Measurements from ENCODE around the gene DCT.

DCT gene

DNA sequence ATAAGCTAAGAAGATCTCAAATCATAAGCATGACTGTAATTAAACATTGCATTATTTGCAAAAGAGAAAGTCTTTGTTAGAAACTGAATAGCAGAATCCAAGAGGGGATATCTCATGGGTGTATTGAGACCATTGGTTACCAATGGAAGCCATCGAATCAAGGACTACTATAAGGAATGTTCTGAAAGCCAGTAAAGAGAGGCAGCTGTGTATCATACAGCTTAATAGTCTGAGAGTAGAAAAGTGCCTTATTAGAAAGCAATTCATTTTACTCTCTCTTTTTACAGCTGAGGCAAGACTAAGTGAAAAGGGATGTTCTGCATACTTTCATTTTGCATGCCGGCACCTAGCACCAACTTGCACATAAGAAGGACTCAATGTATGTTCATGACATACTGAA, 7.6 kb upstream of the DCT start:
- no peak overlapping the region for H3K4me3 ChIP-seq (ENCODE audit: control insufficient read depth, low read depth, low read length)
- no peak for DNase-seq (ENCODE audit: low read depth)
- TF ChIP-seq, protein P1, sequence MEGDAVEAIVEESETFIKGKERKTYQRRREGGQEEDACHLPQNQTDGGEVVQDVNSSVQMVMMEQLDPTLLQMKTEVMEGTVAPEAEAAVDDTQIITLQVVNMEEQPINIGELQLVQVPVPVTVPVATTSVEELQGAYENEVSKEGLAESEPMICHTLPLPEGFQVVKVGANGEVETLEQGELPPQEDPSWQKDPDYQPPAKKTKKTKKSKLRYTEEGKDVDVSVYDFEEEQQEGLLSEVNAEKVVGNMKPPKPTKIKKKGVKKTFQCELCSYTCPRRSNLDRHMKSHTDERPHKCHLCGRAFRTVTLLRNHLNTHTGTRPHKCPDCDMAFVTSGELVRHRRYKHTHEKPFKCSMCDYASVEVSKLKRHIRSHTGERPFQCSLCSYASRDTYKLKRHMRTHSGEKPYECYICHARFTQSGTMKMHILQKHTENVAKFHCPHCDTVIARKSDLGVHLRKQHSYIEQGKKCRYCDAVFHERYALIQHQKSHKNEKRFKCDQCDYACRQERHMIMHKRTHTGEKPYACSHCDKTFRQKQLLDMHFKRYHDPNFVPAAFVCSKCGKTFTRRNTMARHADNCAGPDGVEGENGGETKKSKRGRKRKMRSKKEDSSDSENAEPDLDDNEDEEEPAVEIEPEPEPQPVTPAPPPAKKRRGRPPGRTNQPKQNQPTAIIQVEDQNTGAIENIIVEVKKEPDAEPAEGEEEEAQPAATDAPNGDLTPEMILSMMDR (IDR thresholded peaks at IDR 0.05; ENCODE audit: control insufficient read depth, insufficient read depth, low read depth, low read length, missing control alignments): no peak

DNA sequence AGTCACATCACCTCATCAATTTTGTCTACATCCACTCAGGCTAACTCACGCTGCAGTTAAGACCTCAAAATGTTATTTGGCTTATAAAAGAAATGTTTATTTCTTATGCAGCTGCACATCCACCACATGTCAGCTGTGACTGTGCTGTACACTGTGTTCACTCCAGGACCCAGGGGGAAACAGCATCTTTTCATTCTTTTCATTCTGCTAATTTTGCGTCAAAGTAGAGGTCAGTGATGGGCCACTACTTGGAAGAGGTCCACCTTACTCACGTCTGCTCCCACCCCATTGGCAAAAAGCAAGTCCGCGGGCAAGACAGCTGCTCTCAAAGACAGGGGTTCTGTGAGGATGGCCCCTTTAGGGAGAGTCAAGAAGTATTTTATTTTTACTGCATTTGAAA, 4.5 kb upstream of the DCT start:
- TF ChIP-seq, protein P1 (IDR thresholded peaks at IDR 0.05; ENCODE audit: control insufficient read depth, insufficient read depth, low read depth, low read length, missing control alignments): no peak
- no peak overlapping the region for H3K4me3 ChIP-seq (ENCODE audit: control insufficient read depth, low read depth, low read length)

DNA sequence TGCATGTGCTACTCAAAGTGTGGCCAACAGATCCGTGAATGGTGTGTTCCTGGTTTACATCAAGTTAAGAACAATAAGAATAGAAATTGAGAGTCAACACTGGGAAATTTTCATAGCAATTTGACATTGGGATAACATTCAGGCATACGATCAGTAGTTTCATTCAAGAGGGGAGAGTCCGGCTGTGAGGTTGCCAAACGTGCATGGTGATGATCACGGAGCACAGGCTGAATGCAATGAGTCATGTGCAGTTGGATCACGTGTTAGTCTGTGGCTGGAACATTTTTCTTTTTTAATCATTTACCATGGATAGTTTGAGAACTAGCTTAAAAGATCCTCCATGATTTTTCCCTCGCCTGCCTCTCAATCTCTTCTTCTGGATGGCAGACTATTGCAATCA, 2.5 kb upstream of the DCT start:
- peak; percentile 31 for DNase-seq (ENCODE audit: low read depth)
- H3K4me3 ChIP-seq (ENCODE audit: control insufficient read depth, low read depth, low read length): no peak overlapping the region
- TF ChIP-seq, protein P1 (IDR thresholded peaks at IDR 0.05; ENCODE audit: control insufficient read depth, insufficient read depth, low read depth, low read length, missing control alignments): no peak

More for the DNA sequence above, 4.5 kb upstream of the DCT start:
- no peak for DNase-seq (ENCODE audit: low read depth)

DNA sequence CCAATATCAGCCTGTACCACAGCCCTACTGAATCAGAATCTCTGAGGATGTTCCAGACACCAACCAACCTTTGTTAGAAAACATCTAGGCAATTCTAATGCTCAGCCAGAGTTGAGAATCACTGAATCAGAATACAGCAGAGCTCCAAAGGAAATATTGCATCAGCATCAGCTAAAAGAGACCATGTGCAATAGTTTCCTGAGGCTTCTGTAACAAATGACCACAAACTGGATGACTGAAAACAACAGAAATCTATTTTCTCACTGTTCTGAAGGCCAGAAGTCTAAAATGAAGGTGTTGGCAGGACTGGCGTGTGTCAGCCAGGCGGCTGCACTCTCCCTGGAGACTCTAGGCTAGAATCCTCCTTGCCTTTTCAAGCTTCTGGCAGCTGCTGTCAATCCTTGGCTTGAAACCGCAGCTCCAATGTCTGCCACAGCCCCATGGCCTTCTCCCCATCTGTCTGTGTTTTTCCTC, 1.2 kb upstream of the DCT start:
- peak; percentile 35 for DNase-seq (ENCODE audit: low read depth)
- H3K4me3 ChIP-seq (ENCODE audit: control insufficient read depth, low read depth, low read length): no peak overlapping the region
- TF ChIP-seq, protein P1 (IDR thresholded peaks at IDR 0.05; ENCODE audit: control insufficient read depth, insufficient read depth, low read depth, low read length, missing control alignments): no peak

DNA sequence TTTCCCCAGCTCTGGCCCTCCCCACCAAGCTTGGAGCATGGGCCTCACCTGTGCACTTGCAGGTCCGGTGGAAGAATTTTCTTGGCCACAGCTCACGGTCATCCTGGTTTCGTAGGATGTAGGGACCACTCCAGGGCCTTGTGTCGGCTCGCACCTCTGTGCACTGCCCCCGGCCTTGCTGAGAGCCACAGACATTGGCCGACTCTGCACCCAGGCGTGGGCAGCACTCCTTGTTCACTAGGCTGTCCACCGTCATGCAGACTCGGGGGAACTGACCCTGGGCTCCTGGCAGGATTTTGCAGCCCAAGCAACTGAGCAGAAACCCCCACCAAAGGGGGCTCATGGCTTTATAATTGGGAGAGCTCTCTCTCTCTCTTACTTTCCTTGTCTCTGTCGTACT, 569 bp downstream of the DCT start:
- no peak for DNase-seq (ENCODE audit: low read depth)
- TF ChIP-seq, protein P1 (IDR thresholded peaks at IDR 0.05; ENCODE audit: control insufficient read depth, insufficient read depth, low read depth, low read length, missing control alignments): no peak
- no peak overlapping the region for H3K4me3 ChIP-seq (ENCODE audit: control insufficient read depth, low read depth, low read length)

DNA sequence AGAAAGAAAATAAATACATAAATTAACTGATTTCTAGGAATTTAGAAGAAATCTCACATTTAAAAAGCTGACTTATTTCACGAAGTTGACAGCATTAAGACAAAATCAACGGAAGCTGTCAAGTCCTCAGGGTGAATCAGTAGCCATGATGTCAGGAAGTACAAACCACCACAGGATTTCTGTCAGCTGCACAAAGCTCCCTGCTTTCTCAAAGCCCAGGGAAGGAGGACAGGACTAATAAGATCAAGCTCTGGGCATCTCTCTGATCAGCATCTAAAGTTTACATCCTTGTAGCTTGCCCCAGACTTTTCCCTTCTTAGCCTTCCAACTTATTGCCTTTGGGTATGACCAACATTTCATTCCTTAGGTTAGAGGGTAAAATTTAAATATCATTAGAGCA, 9.4 kb downstream of the DCT start:
- H3K4me3 ChIP-seq (ENCODE audit: control insufficient read depth, low read depth, low read length): no peak overlapping the region
- TF ChIP-seq, protein P1 (IDR thresholded peaks at IDR 0.05; ENCODE audit: control insufficient read depth, insufficient read depth, low read depth, low read length, missing control alignments): no peak
- no peak for DNase-seq (ENCODE audit: low read depth)

DNA sequence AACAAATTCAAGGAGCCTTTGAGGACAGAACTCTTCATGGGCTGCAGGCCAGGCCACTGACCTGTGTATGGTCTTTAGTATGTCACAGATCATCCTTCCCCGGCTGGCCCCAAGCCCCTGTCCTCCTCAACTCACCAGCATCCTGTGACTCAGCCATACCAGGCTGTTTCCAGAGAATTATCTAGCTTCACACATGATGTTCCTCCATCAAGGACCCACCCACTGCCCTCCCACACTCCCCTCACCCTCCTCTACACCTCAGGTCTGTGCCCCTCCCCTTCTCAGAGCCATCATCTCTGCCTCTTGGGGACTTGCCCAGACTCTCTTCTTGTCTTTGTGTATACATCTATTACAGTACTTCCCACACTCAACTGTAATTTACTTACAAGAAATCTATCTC, 14.7 kb downstream of the DCT start:
- no peak for DNase-seq (ENCODE audit: low read depth)
- H3K4me3 ChIP-seq (ENCODE audit: control insufficient read depth, low read depth, low read length): no peak overlapping the region
- TF ChIP-seq, protein P1 (IDR thresholded peaks at IDR 0.05; ENCODE audit: control insufficient read depth, insufficient read depth, low read depth, low read length, missing control alignments): no peak
